ENCODE results near the gene PSMD7. TPM values are rescaled to one million over a fixed set of nuclear protein-coding genes. Genes with fewer than 3 reads are reported as not detected.

PSMD7 gene
- 84.8 TPM for polyA plus RNA-seq (2013)

- POLR2A ChIA-PET = interaction anchor here (0.6 to 0.8 kb wide), 2 partner anchors 138 to 170 kb away, joined by 3 read pairs; no protein-coding TSS in a partner anchor
- 0% methylated on average over 45 of the region's 60 CpGs for WGBS (ENCODE audit: insufficient coverage)
- no peaks in the 10 kb centered on the region for H3K27me3 ChIP-seq (replicated peaks in 2 of 5; ENCODE audit: control insufficient read depth in 4 of 5, insufficient read depth in 5 of 5, low read length in 4 of 5)
- peak within 1 kb of the TSS; percentile 87 to 96 for H3K27ac ChIP-seq (ENCODE audit: insufficient read depth in 1 of 2, low read depth in 1 of 2, low read length in 2 of 2, poor library complexity in 1 of 2, severe bottlenecking in 2 of 2)
- CTCF ChIA-PET = interaction anchor here (1.5 to 3.9 kb wide), 4 partner anchors 9 to 16 kb away, joined by 5 to 10 read pairs (median 8); no protein-coding TSS in a partner anchor
- H3K4me1 ChIP-seq (ENCODE audit: control extremely low read depth in 1 of 4, control insufficient read depth in 4 of 4, insufficient read depth in 4 of 4, low read length in 3 of 4) = peaks cover 7 to 29% (median 21%) of the 10 kb centered on the region in 4 experiments
- peaks cover 11 to 29% (median 20%) of the 10 kb centered on the region in 4 experiments for H3K36me3 ChIP-seq (ENCODE audit: control insufficient read depth in 4 of 4, insufficient read depth in 4 of 4, low read length in 3 of 4)
- H3K9me3 ChIP-seq (ENCODE audit: control extremely low read depth in 1 of 5, control insufficient read depth in 4 of 5, insufficient read depth in 2 of 5, low read depth in 1 of 5, low read length in 4 of 5) = peaks cover 0 to 9% (median 2%) of the 10 kb centered on the region in 5 experiments
- peak within 1 kb of the TSS; percentile 72 to 93 (median 89) for H3K4me3 ChIP-seq (ENCODE audit: control insufficient read depth in 1 of 7, extremely low read depth in 1 of 7, insufficient read depth in 4 of 7, low read depth in 2 of 7, low read length in 6 of 7)
- peak; percentile 91 to 97 (median 95) for DNase-seq
These were observed at the start of gene PSMD7 for GRCh38 chr16:74296432-74297144. Gene PSMD7, plus strand, starts transcription at chr16:74296814. Its CDS starts 101 bp downstream, at chr16:74296915.

GRCh38 chr16:74249254-74249653, 47.4 kb upstream of the PSMD7 start:
- Histone ChIP-seq H3K36me3 (ENCODE audit: control insufficient read depth in 4 of 4, insufficient read depth in 4 of 4, low read length in 3 of 4) (no peaks in the 10 kb centered on the region), H3K27ac (ENCODE audit: insufficient read depth in 1 of 2, low read depth in 1 of 2, low read length in 2 of 2, poor library complexity in 1 of 2, severe bottlenecking in 2 of 2) (no peak overlapping the region), H3K4me3 (ENCODE audit: control insufficient read depth in 1 of 7, extremely low read depth in 1 of 7, insufficient read depth in 4 of 7, low read depth in 2 of 7, low read length in 6 of 7) (no peak overlapping the region), H3K9me3 (ENCODE audit: control extremely low read depth in 1 of 5, control insufficient read depth in 4 of 5, insufficient read depth in 2 of 5, low read depth in 1 of 5, low read length in 4 of 5) (peaks cover 0 to 2% (median 0%) of the 10 kb centered on the region in 5 experiments), H3K27me3 (replicated peaks in 2 of 5; ENCODE audit: control insufficient read depth in 4 of 5, insufficient read depth in 5 of 5, low read length in 4 of 5) (peaks cover 0 to 3% (median 0%) of the 10 kb centered on the region in 5 experiments), H3K4me1 (ENCODE audit: control extremely low read depth in 1 of 4, control insufficient read depth in 4 of 4, insufficient read depth in 4 of 4, low read length in 3 of 4) (peaks cover 0 to 3% (median 0%) of the 10 kb centered on the region in 4 experiments)
- ChIA-PET POLR2A (no interaction called here), CTCF (no interaction called here)
- no peak for DNase-seq
- no CpG with 5 or more reads among the region's 4 CpGs for WGBS (ENCODE audit: insufficient coverage)

- peaks cover 0 to 3% (median 0%) of the 10 kb centered on the region in 4 experiments for H3K4me1 ChIP-seq (ENCODE audit: control extremely low read depth in 1 of 4, control insufficient read depth in 4 of 4, insufficient read depth in 4 of 4, low read length in 3 of 4)
- CTCF ChIA-PET = no interaction called here
- H3K36me3 ChIP-seq (ENCODE audit: control insufficient read depth in 4 of 4, insufficient read depth in 4 of 4, low read length in 3 of 4) = no peaks in the 10 kb centered on the region
- no CpG with 5 or more reads among the region's 1 CpG for WGBS (ENCODE audit: insufficient coverage)
- H3K4me3 ChIP-seq (ENCODE audit: control insufficient read depth in 1 of 7, extremely low read depth in 1 of 7, insufficient read depth in 4 of 7, low read depth in 2 of 7, low read length in 6 of 7) = no peak overlapping the region
- DNase-seq = no peak
- H3K27ac ChIP-seq (ENCODE audit: insufficient read depth in 1 of 2, low read depth in 1 of 2, low read length in 2 of 2, poor library complexity in 1 of 2, severe bottlenecking in 2 of 2) = no peak overlapping the region
- H3K27me3 ChIP-seq (replicated peaks in 2 of 5; ENCODE audit: control insufficient read depth in 4 of 5, insufficient read depth in 5 of 5, low read length in 4 of 5) = peaks cover 0 to 3% (median 0%) of the 10 kb centered on the region in 5 experiments
- peaks cover 0 to 2% (median 0%) of the 10 kb centered on the region in 5 experiments for H3K9me3 ChIP-seq (ENCODE audit: control extremely low read depth in 1 of 5, control insufficient read depth in 4 of 5, insufficient read depth in 2 of 5, low read depth in 1 of 5, low read length in 4 of 5)
- POLR2A ChIA-PET = no interaction called here
These were observed 46.8 kb upstream of the PSMD7 start for GRCh38 chr16:74249846-74250245.

GRCh38 chr16:74252329-74252728, 44.3 kb upstream of the PSMD7 start:
- Histone ChIP-seq H3K27ac (ENCODE audit: insufficient read depth in 1 of 2, low read depth in 1 of 2, low read length in 2 of 2, poor library complexity in 1 of 2, severe bottlenecking in 2 of 2) (no peak overlapping the region), H3K9me3 (ENCODE audit: control extremely low read depth in 1 of 5, control insufficient read depth in 4 of 5, insufficient read depth in 2 of 5, low read depth in 1 of 5, low read length in 4 of 5) (peaks cover 0 to 2% (median 0%) of the 10 kb centered on the region in 5 experiments), H3K36me3 (ENCODE audit: control insufficient read depth in 4 of 4, insufficient read depth in 4 of 4, low read length in 3 of 4) (no peaks in the 10 kb centered on the region), H3K27me3 (replicated peaks in 2 of 5; ENCODE audit: control insufficient read depth in 4 of 5, insufficient read depth in 5 of 5, low read length in 4 of 5) (peaks cover 0 to 3% (median 0%) of the 10 kb centered on the region in 5 experiments), H3K4me3 (ENCODE audit: control insufficient read depth in 1 of 7, extremely low read depth in 1 of 7, insufficient read depth in 4 of 7, low read depth in 2 of 7, low read length in 6 of 7) (no peak overlapping the region), H3K4me1 (ENCODE audit: control extremely low read depth in 1 of 4, control insufficient read depth in 4 of 4, insufficient read depth in 4 of 4, low read length in 3 of 4) (peaks cover 0 to 8% (median under 1%) of the 10 kb centered on the region in 4 experiments)
- DNase-seq = no peak
- 66% methylated on average over 2 of the region's 3 CpGs for WGBS (ENCODE audit: insufficient coverage)
- CTCF ChIA-PET = no interaction called here
- POLR2A ChIA-PET = no interaction called here

- CTCF ChIA-PET = interaction anchor here (0.7 to 1.3 kb wide), 2 partner anchors 23 to 24 kb away, joined by 3 read pairs; no protein-coding TSS in a partner anchor
These were observed 43.3 kb upstream of the PSMD7 start for GRCh38 chr16:74253161-74253938.

GRCh38 chr16:74257061-74257460, 39.6 kb upstream of the PSMD7 start:
- ChIA-PET POLR2A (no interaction called here), CTCF (interaction anchor here (0.6 kb wide), 1 partner anchor 17 kb away, joined by 3 read pairs; no protein-coding TSS in a partner anchor)
- 34% methylated on average over 6 of the region's 7 CpGs for WGBS (ENCODE audit: insufficient coverage)
- peak; percentile 19 to 69 (median 59) for DNase-seq
- Histone ChIP-seq H3K4me3 (ENCODE audit: control insufficient read depth in 1 of 7, extremely low read depth in 1 of 7, insufficient read depth in 4 of 7, low read depth in 2 of 7, low read length in 6 of 7) (no peak overlapping the region), H3K9me3 (ENCODE audit: control extremely low read depth in 1 of 5, control insufficient read depth in 4 of 5, insufficient read depth in 2 of 5, low read depth in 1 of 5, low read length in 4 of 5) (no peaks in the 10 kb centered on the region), H3K27me3 (replicated peaks in 2 of 5; ENCODE audit: control insufficient read depth in 4 of 5, insufficient read depth in 5 of 5, low read length in 4 of 5) (no peaks in the 10 kb centered on the region), H3K36me3 (ENCODE audit: control insufficient read depth in 4 of 4, insufficient read depth in 4 of 4, low read length in 3 of 4) (no peaks in the 10 kb centered on the region), H3K4me1 (ENCODE audit: control extremely low read depth in 1 of 4, control insufficient read depth in 4 of 4, insufficient read depth in 4 of 4, low read length in 3 of 4) (peaks cover 0 to 8% (median 2%) of the 10 kb centered on the region in 4 experiments), H3K27ac (ENCODE audit: insufficient read depth in 1 of 2, low read depth in 1 of 2, low read length in 2 of 2, poor library complexity in 1 of 2, severe bottlenecking in 2 of 2) (no peak overlapping the region)

More at GRCh38 chr16:74253161-74253938, 43.3 kb upstream of the PSMD7 start:
- Histone ChIP-seq H3K27ac (ENCODE audit: insufficient read depth in 1 of 2, low read depth in 1 of 2, low read length in 2 of 2, poor library complexity in 1 of 2, severe bottlenecking in 2 of 2) (no peak overlapping the region), H3K4me3 (ENCODE audit: control insufficient read depth in 1 of 7, extremely low read depth in 1 of 7, insufficient read depth in 4 of 7, low read depth in 2 of 7, low read length in 6 of 7) (no peak overlapping the region), H3K27me3 (replicated peaks in 2 of 5; ENCODE audit: control insufficient read depth in 4 of 5, insufficient read depth in 5 of 5, low read length in 4 of 5) (peaks cover 0 to 2% (median 0%) of the 10 kb centered on the region in 5 experiments), H3K9me3 (ENCODE audit: control extremely low read depth in 1 of 5, control insufficient read depth in 4 of 5, insufficient read depth in 2 of 5, low read depth in 1 of 5, low read length in 4 of 5) (no peaks in the 10 kb centered on the region), H3K4me1 (ENCODE audit: control extremely low read depth in 1 of 4, control insufficient read depth in 4 of 4, insufficient read depth in 4 of 4, low read length in 3 of 4) (peaks cover 0 to 8% (median 2%) of the 10 kb centered on the region in 4 experiments), H3K36me3 (ENCODE audit: control insufficient read depth in 4 of 4, insufficient read depth in 4 of 4, low read length in 3 of 4) (no peaks in the 10 kb centered on the region)
- 100% methylated on average over 5 of the region's 6 CpGs for WGBS (ENCODE audit: insufficient coverage)
- POLR2A ChIA-PET = no interaction called here
- no peak for DNase-seq
